Measurements from ENCODE around the gene FCRL2.

Gene FCRL2, protein sequence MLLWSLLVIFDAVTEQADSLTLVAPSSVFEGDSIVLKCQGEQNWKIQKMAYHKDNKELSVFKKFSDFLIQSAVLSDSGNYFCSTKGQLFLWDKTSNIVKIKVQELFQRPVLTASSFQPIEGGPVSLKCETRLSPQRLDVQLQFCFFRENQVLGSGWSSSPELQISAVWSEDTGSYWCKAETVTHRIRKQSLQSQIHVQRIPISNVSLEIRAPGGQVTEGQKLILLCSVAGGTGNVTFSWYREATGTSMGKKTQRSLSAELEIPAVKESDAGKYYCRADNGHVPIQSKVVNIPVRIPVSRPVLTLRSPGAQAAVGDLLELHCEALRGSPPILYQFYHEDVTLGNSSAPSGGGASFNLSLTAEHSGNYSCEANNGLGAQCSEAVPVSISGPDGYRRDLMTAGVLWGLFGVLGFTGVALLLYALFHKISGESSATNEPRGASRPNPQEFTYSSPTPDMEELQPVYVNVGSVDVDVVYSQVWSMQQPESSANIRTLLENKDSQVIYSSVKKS

DNA sequence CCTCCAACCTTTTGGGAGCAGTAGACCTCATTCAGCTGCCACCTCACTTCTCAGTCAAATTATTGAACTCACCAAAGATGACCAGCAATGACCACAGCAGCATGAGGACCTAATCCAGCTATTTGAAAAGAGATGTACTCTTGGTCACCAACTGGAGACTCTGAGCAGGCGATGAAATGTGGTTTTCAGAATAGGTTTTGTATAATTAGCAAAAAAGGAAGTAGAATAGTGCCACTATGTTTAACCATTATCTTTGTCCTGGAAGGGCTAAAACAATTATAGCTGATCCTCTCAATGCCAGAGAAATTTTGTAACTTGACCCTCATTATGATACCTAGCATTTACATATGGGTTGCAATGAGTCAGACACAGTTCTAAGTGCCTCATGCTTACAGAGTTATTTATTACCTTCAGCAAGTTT, at the start of gene FCRL2:
FCRL2 (minus strand) TSS at position 162 of the 421 bp plus-strand sequence; CDS start at position 103, 59 bp downstream.
- no peak for DNase-seq

DNA sequence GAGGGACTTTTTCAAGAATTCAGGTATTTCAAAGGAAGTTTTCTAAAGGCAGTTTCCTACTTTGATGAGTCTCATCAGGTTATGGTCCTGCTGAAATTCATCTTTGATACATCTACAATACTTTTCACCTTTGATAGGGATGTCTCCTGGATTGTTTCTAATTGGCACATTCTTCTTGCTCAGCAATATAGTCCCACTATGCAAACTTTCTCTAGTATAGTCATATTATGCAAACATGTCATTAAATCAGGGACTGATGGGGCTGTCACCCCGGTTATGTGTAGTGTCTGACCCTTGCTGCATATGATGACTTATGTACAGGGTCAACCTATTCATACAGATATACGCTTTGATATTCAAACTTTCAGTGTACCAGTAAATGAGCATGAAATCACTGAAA, 43.4 kb upstream of the FCRL2 start:
- no peak for DNase-seq

DNA sequence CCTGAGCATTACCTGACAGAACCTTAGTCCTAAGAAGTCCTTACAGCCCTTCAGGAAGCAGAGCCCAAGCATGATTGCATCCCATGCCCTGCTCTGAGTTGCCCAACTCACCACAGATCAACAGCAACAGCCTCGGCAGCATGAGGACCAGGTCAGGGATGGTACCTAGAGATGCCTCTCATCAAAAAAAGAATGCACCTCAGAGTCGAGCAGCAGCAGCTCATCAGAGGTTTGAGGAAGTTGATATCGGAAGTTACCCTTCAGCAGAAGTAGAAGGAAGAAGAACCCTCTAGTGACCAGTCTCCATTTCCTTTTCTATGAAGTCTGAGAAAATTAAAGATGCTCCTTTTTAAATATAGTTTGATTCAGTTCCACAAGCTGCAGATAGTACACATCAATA, 43.0 kb upstream of the FCRL2 start, which contains the start of gene FCRL1:
FCRL1 (minus strand) TSS at position 225 of the 400 bp plus-strand sequence; CDS start at position 142, 83 bp downstream.
- no peak for DNase-seq

DNA sequence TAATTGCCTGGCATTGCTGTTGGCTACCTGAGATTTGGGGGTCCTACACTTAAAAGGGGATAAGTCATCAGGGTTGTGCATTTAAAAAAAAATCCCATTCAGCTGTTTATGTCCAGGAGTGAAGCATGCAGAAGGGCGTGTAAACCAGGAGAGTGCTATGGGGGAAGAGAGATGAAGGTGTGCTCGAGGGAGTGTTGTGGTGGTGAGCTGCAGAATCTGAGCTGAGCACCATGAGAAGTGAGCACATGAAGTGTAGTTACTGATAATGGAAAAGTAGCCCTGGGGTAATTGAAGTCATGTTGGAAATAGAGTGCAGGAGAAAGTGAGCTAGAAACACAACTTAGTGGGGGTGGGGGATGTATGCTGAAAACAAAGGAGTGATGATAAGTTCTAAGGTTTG, 42.3 kb upstream of the FCRL2 start:
- DNase-seq, result no peak

DNA sequence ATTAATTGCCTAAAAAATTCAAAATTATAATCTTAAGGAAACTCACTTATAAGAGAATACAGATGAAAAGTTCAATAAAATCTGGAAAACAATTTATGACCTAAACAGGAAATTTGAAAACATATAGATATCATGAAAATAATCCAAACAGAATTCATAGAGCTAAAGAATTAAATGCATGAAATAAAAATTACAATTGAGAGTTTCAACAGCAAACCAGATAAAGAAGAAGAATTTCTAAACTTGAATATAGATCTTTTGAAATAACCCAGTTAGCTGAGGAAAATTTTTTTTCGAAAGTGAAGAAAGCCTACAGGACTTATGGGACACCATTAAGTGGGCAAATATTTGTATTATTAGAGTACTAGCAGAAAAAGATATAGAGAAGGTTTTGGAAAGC, 36.3 kb upstream of the FCRL2 start:
- DNase-seq, result no peak

DNA sequence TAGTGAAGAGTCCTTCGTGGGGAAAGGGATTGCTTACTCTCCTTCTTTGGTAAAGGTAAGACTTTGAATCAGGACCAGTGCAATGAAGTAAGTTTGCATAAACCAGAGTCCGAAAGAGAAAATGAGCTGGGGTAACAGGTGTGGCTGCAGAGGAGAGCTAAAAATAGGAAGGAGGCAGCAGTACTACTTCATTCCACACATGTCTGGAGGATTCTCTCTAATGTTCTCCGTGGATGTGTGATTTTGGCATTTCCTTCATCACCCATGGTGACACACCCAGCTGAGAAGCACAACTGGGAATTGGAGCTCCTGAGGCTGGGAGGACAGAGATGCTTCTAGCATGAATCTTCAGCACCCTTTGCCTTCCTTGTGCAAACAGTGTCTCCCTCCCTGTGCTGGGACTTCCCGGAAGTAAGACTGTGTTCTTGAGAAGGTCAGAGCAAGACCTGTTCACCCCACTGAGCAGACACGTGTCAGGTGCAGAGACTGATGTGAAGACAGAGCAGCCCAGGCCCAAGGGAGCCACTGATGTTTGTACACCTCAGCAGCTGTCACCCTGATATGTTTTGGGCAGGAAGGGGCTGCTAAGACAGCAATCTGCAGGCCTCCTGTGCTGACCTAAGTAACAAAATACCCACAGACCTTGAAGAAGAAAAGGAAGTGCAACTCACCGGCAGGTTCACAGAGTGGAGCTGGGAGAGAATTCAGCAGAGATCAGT, 29.7 kb upstream of the FCRL2 start:
- DNase-seq, result no peak

- DNase-seq, result no peak
Measured at GRCh38 chr1:157803851-157804250, 26.9 kb upstream of the FCRL2 start.

DNA sequence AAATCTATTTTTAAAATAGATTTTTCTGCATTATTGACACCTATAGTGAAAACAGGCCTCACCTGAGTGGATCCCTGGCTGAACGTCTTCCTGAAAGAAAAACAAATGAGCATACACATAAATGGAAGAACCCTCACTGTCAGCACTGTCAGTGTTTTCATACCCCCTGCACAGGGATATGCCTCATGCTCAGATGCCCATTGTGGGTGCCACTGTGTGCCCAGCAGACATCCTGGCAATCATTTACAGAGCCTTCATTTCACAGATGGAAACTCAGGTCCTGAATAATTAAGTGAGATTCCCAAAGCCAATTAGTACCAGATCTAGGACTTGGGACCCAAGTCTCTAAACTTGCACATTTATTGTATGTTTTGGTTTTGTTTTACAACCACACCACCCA, 23.1 kb upstream of the FCRL2 start:
- no peak for DNase-seq

- no peak for DNase-seq
Measured at GRCh38 chr1:157798211-157798610, 21.3 kb upstream of the FCRL2 start.

DNA sequence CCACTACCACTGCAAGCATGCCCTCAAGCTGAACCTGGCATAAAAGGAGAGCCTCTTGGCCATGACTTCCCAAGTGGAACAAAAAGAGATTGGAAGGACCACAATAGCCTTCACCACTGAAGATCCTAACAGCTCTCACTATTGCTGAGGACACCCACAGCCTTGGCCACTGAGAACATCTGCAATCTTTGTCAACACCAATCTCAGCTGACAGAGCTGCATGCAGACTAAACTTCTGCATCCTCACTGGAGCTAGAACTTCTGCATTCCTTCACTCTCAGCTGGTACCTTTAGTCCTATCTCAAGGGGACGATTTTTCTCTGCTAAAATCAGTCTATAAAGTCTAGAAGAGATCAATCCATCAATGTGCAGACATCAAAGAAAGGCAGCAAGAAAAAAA, 8.3 kb upstream of the FCRL2 start:
- DNase-seq, result no peak

DNA sequence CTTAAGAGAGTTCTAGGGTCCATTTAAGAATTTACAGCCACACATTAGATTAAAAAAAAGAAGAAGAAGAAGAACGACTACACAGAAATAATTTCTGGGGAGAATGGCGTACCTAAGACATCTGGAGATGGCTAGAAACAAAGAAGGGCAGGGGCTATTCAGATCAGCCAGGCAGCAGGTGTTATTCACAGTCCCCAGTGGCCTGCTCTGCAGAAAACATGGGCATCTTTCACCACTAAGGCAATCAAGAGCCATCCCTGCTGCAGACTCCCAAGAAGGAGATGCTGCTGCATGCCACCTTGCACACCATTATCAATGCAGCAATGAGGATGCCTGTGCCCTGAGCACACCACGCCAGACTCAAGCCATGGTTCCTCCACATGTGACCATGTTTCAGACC, 7.9 kb upstream of the FCRL2 start:
- DNase-seq, result no peak

DNA sequence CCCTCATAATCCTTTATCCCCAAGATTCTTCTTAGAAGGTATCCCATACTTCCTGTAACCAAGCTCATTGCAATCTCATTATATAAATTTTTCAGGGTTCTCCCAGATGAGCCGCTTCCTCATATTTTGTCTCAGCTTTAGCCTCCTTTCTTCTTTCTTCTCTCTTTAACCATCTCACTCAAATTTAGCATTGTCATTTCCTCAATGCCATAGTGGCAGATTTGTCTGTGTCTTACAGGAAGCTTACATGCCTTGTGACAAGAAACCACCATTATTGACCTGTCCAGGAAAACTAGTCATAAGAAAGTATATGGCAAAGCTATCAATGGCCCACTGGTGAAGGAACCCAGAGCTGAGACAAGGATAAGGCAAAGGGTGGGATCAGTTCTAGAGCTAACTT, 6.0 kb upstream of the FCRL2 start:
- DNase-seq, result no peak

GRCh38 chr1:157781048-157781447, 4.1 kb upstream of the FCRL2 start:
- no peak for DNase-seq

DNA sequence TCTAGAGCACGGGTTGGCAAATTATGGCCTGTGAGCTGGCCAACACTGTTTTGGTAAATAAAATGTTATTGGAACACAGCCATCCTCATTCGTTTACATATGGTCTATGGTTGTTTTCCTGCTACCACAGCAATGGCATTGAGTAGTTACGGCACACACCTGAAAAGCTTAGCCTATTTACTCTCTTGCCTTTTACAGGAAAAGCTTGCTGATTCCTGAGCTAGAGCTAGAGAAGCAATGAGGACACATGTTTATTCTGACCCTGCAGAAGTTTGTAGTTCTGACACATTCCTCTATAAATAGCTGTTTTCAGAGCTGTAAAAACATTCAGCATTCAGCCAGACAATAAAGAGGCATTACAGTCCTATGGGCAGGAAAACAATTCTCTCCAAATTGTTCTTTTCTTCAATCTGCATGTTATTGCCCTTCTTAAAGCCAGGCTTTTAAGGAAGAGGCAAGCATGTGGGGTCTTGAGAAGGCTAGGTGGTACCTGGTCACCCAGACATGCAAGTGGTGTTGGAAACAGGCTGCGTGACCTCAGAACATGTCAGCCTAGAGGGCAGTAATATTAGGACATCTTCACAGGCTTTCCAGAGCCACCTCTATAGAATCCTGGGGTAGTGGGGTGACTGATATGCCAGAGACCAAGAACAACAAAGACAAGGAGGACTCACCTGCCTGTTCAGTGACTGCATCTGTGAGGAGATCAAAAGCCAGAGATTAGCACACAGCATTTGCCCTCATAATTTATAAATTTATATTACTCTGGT, 1.6 kb downstream of the FCRL2 start:
- DNase-seq, result no peak

DNA sequence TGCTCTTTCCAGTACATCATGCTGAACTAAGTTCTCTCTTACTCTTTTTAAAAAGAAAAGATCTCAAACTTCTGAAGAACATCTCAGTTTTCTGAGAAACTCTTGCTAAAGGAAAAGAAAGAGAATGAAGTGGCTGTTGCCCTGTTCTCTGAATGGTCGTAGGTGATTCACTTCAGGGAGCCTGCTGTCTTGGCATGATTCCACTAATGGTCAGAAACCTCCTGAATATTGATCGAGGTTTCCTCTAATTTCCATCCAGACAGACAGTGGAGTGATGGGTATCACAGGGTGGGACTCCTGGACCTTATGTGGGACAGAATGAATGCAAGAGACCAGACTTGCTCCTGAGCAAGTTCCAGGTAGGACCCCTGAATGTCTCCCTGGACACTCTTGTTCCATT, 2.5 kb downstream of the FCRL2 start:
- DNase-seq, result no peak

- DNase-seq, result no peak
Measured at GRCh38 chr1:157773493-157774350, 3.2 kb downstream of the FCRL2 start.

DNA sequence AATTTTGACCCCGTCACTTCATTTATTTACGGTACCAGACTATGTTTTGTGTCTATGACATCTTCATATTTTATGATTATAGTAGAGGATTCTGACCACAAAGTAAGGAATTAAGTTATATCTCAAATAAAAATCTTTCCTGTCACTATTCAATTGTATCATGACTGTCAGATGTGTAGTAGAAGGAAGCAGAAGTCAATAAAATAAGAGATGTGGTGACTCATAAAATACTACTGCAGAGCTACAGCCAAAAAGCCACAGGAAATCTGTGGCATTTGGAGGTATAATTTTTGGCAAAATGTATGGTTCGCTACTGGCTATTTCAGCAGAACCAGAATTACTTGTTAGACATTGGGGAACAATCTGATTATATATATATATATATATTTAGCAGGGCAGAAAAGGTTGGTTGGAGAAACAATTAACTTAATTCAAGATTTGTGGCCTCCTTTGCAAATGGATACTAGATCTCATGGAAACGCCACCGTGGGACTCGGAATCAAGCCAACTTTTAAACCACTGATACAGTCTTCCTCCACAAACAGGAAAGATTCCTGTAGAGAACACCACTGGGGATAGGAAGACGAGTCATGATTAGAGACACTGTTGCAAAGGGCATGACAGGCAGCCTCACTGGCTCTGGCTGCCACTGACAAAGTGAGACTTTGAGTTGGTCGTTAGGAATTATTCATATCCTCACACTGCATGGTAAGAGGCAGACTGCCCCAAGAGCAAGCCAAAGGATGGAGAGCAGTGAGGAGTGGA, 5.1 kb downstream of the FCRL2 start:
- no peak for DNase-seq

DNA sequence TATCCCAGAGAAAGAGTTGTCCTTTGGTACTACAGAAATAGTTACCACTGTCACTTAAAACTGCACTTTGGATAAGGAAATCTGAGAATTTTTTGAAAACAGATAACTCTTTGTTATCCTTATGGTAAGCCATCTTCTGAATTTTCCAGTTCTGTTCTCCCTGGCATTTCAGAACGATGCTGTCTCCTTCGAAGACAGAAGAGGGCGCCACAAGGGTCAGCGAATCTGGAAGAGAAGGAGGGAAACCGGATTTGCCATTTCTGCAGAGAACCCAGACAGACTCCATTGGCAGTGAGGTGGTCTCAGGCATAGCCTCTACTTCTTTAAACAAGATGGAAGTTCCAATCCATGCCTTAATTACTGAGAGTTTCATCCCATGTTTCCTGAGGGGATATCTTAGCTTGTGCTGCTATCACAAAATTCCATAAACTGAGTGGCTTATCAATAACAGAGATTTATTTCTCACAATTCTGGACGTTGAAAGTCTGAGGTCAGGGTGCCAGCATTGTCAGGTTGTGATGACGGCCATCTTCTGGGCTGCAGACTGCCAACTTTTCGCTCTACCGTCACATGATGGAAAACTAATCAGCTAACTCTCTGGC, 6.4 kb downstream of the FCRL2 start:
- no peak for DNase-seq

DNA sequence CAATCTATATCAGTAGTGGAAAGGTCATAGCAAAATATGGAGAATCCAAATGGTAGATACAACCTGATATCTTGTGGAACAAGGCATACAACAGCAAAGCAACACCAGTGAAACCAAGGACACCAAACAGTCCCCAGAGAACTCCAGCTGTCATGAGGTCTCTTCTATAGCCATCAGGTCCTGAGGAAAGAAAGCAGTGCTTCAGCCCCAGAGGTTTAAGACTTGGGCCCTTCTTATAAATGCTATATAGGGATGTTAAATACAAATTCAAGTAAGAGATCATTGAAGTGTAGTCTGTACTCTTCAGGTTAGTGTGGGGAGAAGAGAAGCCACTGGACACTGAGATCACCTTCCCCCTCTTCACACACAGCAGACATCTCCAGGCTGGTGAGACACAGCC, 10.1 kb downstream of the FCRL2 start:
- DNase-seq, result no peak

DNA sequence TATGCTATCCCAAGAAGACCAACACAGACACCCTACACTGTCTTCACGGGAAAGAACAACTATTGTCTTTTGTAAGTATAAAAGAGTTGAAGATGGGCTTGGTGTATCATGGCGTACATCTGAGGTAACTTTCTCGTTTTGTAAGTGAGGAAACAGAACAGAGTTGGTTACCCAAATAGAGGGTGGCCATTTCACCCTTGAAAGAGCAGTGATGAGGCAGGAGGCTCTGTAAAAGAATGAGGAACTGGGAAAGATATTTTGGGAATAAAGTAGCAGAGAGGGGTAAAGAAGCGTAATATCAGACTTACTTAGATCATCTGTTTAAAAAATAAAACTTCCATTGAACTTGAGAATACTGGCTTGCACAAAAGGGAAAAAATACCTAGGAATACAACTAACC, 18.9 kb downstream of the FCRL2 start:
- no peak for DNase-seq

DNA sequence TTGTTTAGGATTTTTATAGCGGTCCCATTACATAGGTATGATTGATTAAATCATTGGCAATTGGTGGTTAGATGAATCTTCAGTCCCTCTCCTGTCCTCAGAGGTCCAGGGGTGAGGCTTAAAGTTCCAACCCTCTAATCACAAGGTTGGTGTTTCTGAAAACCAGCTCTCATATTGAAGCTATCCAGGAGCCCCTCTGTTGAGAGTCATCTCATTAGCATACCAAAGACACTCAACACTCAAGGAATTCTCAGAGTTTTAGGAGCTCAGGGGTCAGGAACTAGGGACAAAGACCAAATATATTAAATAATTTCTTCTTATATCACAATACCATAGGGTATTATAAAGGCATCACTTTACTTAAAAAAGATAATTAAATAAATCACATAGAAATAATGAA, 23.3 kb downstream of the FCRL2 start:
- DNase-seq, result no peak

Measured in NCI-H1930 (cell line).